Activated naive CD4-positive, alpha-beta T cell (primary cell): ENCODE measurements around the gene LPCAT1.
"Not testable (repeated sequence)": the region's sequence is repeated elsewhere in the genome, so short reads cannot be mapped to it uniquely, and the experiment has no call there.

ENCODE experiments used
- DNase-seq, 4 experiments: peaks; one replicate each; lab custom pipeline; 2025; lab: John Stamatoyannopoulos, UW

Gene LPCAT1

DNA sequence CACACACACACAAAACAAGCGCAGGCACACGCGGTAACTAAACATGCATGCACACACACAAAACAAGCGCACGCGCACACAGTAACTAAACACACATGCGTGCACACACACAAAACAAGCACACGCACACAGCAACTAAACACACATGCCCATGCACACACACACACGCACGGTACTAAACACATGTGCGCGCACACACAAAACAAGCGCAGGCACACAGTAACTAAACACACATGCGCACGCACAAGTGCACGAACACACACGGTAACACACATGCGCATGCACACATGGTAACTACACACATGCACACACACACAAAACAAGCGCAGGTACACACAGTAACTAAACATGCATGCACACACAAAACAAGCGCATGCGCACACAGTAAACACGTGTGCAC is 58.6 kb downstream of the LPCAT1 start:
- DNase-seq, result no peak

DNA sequence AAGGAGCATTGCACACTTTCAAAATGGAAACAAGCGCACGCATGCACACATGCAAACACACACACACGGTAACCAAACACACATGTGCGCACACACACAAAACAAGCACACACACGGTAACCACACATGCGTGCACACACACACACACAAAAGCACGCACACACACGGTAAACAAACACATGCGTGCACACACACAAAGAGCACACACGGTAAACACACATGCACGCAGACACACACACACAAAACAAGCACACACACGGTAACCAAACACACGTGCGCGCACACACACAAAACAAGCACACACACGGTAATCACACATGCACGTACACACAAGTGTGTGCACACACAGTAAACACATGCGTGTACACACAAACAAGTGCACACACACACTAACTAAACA is 59.2 kb downstream of the LPCAT1 start:
- no peak for DNase-seq

DNA sequence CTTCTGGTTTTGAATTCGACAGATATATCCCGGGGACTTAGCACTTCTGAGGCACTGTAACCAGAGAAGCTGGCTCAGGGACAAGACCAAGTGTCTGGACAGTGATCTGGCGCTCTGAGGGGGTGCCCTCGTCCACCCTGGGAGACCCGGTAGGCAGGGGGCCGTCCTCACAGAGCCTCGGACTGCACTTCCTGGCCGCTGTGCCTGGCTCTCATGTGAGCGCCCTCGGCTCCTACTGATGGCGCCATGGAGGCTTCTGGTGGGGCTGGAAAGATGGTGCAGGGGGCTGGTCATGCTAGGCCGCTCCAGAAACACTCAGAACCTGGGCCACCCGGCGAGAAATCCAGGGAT is 59.7 kb downstream of the LPCAT1 start:
- no peak for DNase-seq

DNA sequence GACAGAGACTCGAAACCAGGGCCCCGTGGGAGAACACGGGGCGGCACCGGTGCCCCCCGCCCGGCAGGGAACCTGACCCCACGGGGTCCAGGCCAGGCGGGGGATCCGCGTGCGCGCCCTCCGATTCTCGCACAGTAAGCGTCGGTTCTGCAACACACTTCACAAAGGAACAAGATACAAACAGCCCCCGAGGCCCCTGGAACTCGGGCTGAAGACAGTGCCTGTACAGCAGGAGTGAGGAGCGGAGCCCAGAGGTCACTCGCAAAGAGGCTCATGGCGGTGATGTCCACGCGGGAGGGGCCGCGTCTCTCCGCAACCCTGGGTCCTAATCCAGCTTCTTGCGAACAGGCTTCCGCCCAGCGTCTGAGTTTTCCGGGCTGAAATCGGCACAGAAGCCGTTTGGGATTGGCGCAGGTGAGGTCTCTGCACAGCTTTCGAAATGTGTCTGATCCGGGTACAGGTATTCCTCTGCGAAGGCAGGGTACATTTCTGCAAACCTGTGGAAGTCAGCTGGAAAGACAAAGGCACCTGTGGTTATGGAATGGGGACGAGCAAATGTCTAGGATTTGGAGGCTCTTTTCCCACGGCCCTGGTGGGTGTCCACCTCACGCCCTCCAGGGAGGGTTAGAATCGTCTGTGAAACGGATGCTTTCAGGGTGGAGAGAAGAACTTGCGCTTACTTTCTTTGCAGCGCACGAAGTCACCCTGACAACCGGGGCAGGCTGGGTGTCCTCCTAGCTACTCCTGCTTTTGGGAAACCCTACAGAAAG is 60.2 kb downstream of the LPCAT1 start:
- DNase-seq, result no peak

DNA sequence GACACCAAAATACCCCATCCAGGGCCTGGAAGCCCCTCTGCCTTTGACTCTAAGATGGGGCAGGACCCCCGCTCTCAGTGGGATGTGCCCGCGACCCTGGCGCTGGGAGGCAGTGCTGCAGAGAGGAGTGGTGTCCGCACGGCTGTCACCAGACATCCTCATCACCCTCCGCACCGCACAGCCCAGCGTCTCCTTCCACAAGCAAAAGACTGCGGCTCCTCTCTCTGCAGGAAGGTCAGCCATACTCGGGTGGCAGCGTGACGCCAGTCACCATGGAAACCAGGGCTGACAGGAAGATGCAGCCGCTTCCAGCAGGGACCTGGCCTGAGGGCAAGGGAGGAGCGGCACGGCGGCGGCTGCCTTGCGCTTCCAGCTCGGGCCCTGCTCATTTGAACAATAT is 61.4 kb downstream of the LPCAT1 start:
- DNase-seq, result no peak

DNA sequence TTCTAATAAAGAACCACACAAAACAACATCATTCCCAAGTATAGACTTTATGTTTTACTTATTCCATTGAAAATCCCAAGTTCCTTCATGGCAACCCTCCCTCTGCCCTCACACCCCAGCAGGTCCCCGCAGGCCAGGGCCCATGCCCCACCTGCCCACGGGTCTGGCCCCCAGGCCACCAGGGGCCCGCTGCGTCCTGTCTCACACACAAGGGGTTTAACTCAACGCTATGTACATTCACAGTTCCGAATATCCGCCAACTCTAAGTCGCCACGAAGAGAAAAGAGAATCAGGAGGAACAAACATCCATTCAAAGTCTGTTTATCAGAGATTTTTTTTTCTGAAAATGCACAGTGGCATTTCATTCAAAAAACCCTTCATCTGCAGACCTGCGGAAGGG is 62.4 kb downstream of the LPCAT1 start:
- DNase-seq, result no peak

DNA sequence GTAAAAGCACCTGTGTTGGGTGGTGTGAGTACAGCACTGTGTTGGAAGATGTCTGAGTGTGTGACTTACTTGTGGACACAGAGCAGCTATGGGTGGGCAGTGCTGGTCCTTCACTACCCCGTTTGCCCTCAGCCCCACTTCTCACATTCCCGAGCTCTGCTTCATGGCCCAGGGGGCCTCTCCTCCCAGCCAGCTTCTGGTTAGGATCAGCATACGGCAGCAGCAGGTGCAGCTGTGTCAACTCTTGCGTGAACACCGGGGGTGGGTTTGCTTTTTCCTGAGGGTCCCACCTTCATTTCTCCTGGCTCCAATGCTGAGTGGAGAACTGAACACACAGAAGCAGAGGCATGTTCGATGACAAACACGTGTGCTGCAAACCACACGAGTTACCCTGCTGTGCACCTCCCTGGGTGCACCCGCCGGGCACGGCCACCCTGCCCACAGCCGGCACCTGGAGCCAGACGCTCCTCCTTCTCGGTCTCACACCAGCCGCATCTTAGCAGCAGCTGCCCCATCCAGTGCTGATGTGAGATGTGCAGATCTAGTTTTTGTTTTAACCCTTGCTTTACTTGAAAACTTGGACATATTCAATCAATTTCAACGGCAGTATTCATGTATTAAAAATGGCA is 63.6 kb downstream of the LPCAT1 start:
- DNase-seq, result no peak

DNA sequence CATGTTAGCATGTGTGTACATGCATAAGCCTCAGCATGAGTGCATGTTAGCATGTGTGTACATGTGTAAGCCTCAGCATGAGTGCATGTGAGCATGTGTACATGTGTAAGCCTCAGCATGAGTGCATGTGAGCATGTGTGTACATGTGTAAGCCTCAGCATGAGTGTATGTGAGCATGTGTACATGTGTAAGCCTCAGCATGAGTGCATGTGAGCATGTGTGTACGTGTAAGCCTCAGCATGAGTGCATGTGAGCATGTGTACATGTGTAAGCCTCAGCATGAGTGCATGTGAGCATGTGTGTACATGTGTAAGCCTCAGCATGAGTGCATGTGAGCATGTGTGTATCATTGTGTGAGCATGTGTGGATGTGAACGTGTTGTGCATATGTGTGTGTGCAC is 64.3 kb downstream of the LPCAT1 start:
- not testable (repeated sequence) for DNase-seq

DNA sequence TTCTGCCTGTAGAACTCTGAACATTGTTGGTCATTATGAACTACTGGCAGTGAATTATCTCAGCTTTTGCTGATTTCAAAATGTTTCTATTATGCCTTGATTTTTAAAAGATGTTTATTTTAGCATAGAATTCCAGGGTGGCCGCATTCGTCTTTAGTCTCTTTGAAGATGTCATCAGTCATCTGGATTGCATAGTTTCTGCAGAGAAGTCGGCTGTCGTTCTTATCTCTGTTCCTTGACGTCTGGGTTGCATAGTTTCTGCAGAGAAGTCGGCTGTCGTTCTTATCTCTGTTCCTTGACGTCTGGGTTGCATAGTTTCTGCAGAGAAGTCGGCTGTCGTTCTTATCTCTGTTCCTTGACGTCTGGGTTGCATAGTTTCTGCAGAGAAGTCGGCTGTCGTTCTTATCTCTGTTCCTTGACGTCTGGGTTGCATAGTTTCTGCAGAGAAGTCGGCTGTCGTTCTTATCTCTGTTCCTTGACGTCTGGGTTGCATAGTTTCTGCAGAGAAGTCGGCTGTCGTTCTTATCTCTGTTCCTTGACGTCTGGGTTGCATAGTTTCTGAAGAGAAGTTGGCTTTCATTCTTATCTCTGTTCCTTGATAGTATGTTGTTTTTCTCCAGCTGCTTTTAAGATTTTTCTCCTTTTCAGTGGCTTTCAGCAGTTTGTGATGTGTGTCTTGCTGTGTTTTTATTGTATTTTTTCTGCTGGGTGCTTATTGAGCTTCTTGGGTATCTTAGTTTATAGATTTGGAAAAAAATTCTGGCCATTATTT is 67.5 kb downstream of the LPCAT1 start:
- not testable (repeated sequence) for DNase-seq

DNA sequence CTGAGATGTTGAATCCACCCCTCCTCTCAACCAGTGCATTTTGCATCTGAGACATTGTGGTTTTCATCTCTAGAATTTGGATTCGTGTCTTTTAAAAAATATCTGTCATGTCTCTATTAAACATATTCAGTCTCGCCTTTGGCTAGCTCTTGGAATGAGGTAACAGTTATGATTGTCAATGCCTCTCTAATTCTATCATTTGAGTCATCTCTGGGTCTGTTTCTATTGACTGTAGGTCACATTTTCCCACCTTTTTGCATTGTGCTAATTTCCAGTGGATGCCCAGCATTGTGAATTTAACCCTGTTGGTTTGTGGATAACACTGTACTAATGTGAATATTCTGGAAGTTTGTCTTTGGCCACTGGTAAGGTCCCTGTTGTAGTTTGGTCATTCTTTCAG is 70.1 kb downstream of the LPCAT1 start:
- DNase-seq, result no peak

DNA sequence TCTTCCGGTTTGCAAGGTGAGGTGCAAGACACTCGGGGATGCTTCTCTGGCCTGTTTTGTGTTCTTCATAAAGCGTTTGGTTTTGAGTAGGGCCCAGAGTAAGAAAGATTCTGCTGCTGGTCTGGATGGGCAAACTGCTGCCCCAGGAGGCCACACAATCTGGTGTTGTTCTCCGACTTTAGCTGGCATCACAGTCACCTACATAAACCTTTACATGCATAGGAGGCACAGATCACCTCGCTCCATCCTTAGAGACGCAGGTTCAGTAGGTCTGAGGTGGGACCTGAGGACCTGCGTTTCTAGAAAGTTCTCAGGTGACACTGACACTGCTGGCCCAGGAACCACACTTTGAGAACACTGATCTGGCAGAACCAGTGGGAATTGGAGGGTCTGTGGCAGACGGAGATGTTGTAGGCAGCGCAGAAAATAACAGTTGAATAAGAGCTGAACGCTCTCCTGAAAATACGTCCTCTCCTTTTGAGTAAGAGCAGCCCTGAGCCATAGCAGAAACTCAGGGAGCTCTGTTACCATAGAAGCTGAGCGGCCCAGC is 74.6 kb downstream of the LPCAT1 start:
- DNase-seq, result no peak

DNA sequence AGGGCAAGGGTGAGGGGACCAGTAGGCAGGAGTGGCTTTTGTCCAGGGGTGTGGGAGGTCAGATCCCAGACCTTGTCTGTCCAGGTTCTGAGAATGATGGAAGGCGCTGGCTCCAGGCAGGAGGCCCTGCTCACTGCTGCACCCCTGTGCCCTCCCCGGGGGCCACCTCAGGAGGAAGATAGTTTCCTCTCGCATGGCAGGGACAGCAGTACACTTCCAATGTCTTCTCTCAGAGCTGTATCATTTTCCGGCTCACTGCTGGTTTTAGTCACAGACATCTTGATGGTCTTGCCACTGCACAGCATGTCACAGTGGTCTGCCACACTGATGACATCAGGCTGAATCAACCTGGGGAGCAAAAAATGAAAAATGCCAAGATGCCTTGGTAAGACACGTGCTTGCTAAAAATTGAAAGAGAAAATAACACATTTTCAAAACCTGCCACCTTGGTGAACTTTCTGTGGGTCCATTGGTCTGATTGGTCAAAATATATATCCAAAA is 75.2 kb downstream of the LPCAT1 start:
- DNase-seq, result no peak

DNA sequence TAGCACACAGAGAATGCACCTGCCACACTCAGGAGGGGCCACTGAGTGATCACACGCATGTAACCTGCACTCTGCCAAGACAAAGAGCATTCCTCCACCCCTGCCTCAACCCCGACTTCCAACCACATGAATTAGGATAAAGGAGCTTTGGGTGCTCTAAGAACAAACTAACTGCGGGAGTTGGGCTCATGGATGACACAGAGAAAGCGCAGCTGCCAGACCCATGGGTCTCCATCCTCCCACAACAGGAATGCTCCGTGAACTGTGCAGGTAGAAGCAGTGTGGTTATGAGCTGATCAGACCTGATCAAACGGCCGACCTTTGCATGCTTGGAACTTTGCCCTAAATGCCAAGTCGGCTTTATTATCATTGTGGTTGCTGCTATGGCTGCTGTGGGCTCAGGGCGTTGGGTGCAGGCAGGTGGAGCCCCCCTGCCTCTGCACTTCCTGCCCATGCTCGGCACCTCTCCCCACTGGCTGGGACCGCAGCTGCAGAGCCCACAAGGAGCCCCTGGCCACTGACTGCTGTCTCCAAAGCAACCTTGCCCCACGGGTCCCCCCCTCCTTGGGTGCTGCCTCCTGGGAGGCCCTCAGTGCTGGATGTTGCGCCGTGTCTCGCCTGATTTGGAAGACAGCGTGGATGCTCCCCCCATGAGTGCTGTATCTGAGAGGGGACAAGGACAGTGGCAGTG is 75.9 kb downstream of the LPCAT1 start:
- no peak for DNase-seq

DNA sequence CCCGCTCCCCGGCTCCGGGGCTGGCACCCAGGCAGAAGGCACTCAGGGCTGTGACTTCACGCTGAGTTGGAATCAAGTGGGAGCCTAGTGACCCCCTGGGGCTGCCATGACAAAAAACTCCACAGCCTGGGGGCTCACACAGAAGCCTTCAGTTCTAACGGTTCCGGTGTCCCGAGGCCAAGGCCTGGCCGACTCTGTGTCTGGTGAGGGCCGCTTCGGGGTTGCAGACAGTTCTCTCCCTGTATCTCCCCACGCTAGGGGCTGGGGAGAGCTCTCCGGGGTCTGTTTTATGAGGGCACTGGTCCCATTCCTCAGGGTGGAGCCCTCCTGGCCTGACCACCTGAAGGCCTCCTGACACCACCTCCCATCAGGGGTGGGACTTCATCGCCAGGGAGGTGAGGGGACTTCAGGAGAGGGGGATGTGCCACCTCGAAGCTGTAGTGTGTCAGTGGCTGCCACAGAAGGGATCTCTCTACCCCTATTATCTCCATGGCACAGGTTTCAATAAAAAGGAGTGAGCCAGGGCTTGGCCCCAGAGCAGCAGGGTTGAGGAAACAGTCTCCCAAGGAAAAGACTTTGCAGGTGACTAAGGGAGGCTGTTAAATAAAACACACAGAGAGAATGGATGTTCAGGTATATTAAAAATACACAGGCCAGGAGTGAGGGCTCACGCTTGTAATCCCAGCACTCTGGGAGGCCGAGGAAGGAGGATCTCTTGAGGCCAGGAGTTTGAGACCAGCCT is 77.0 kb downstream of the LPCAT1 start:
- DNase-seq, result no peak

DNA sequence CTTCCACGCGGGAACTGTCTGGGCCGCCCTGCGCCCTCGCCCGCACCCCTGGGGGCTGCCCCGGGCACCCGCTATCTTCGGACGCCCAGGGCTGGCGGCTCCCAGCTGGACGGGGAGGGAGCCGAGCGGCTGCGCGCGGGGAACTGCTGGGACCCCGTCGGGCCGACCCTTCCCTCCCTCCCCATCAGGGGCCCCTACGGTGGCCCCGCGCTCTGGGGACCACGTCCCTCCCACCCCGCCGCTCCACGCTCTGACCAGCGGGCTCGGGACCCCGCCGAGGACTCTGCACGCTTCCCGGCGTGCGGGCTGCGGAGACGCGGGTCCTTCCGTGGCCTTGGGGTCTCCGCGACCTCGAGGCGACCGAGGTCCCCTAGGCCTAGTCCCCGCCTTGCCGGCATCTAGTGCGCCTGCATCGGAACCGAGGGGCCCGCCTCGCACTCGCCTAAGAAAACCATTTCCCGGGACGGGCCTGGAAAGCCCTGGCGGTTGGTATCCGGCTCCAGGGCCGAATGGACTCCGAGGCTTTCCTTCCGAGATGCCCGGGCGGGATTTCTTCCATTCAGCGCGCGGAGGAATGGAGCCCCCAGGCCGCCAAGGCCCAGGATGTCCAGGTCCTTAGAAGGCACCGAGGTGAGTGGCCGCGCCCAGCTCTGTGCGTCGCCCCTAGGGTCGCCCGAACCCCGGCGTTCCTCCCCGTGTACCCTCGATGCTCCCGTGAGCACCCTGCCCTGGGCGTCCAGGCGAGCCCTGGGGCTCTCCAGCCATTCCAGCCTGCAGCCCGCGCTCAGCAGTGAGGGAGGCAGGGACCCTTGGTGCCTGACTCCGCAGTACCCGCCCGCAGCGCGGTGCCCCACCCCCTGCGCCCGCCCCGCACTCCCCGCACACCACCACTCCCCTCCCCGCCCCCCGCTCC is 77.8 kb downstream of the LPCAT1 start:
- DNase-seq, result no peak

DNA sequence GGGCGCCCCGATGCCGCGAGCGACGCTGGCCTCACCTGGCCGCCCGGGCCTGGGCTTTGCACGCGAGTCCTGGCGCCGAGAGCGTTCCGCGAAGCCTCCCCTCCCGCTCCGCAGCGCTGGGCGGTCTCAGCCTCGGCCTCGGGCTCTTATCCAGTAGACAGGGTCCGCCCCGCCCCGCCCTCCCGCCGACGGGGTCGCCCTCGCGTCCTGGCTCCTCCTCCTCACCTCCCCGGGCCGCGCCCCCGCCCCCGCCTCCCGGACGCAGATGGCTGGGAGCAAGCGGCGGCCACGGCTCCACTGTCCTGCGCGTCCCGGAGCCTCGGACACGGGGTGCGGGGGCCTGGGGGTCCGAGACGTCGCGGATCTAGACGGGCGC is 78.5 kb downstream of the LPCAT1 start, which contains the start of gene SLC6A3:
SLC6A3 (minus strand) TSS at position 128 of the 376 bp plus-strand sequence. CDS start 2,243 bp downstream, outside the sequence.
- DNase-seq, result peak in 1 of 4 experiments; percentile 11

DNA sequence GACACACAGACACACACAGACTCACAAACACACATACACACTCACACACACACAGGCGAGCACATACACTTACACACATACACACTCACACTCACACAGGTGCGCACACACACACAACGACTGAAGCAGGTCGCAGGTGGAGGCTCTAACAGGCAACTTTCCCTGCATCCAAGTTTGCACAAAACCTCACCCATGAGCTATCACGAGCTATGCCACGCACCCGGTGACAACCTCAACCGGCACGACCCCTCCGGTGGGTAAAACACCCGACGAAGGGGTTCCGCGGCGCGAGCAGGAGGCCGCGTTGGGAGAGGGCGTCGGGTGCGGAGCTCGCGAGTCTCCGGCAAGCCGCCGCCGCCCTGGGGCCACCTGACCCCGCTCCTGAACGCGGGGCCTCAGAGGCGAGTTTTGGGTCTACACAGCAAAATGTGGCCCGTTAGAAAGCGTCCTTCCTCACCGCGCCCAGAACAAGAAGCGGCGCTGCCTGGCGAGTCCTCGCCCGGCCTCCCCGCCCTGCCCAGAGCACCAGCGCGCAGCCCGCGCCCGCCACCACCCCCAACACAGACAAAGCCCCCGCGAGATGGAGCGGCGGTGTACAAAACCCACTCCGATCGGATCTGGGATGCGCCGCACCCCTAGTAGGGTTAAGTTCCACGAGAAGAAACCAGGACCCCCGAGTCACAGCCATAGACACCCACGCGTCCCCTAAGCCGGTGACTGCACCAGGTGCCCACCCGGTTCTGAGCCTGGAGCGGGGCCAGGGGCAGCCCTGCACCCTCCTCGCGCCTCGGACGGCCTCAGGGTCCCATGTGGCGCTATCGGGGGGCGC is 79.2 kb downstream of the LPCAT1 start:
- DNase-seq, result no peak

DNA sequence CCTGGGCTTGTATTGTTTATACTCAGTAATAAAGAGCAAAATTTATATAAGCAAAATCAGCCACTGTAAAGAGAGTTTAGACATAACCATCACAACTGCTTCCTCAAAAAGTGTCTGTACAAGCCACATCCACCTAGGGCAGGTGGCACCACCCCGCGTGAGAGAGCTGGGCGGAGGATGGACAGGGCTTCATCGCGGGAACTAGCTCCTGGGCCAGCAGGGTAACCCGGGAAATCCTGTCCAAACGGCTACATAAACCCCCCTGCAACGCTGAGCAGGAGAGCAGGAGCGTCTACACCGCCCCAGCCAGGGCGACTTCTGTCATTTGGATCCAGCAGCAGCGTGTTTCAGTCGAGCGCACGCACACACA is 79.8 kb downstream of the LPCAT1 start:
- DNase-seq, result no peak

DNA sequence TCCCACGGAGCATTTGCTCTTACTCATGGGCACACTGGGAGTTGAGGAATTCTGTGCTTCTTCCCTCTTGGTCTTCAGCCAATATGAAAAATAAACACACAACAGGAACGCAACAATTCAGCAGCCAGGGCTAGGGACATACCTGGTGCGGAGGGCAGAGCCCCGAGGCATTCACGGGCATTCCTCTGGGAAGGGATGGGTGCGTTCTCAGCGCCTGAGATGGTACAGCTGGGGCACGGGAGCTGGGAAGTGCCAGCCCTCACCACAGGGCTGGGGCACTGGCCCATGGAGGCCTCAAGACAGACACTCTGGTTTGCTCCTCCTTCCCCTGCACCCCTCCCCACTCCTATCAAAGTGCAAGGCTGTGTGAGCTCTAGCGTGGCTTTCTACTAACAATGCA is 80.6 kb downstream of the LPCAT1 start:
- DNase-seq, result no peak
